Measurements from ENCODE around the gene DCUN1D2. TPM values are rescaled to one million over a fixed set of nuclear protein-coding genes. Genes with fewer than 3 reads are reported as not detected.

DCUN1D2 gene
- total RNA-seq, 4 donors from 2014 or later, result 23.9 to 29.1 (median 26.9) TPM

DNA sequence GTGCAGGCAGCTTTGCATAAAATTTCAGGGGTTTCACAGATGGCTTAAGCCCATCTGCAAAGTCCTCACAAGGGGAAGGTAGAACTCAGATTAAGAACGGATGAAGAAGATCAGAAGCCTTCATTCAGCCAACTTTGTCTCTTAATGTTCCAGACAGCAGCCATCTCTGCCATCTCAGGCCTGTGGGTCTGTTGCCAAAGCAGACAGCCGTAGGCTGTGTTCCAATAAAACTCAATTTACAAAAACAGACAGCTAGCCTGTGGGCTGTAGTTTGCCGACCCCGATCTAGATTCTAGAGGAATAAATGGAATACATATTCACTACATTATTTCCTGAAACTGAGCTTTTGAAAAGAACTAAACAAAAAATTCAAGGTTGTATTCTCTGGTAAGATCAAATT, 3.8 kb downstream of the DCUN1D2 start:
- no peaks in the 10 kb centered on the region for H3K27me3 ChIP-seq
- TF ChIP-seq CTCF (IDR thresholded peaks at IDR 0.05) (no peak), POLR2A (IDR thresholded peaks at IDR 0.05) (no peak)
- H3K9me3 ChIP-seq, result no peaks in the 10 kb centered on the region
- no peak overlapping the region for H3K27ac ChIP-seq
- H3K4me3 ChIP-seq, result no peak overlapping the region
- DNase-seq, result no peak
- peaks cover 0 to 5% (median 0%) of the 10 kb centered on the region in 3 donors for H3K36me3 ChIP-seq
- peaks cover 0 to 31% (median 5%) of the 10 kb centered on the region in 4 donors for H3K4me1 ChIP-seq

- TF ChIP-seq POLR2A (IDR thresholded peaks at IDR 0.05) (no peak), CTCF (IDR thresholded peaks at IDR 0.05) (no peak)
- DNase-seq, result no peak
- Histone ChIP-seq H3K9me3 (no peaks in the 10 kb centered on the region), H3K36me3 (peaks cover 0 to 5% (median 0%) of the 10 kb centered on the region in 3 donors), H3K27ac (no peak overlapping the region), H3K4me1 (peaks cover 0 to 28% (median 3%) of the 10 kb centered on the region in 4 donors), H3K27me3 (no peaks in the 10 kb centered on the region), H3K4me3 (no peak overlapping the region)
These were observed 5.0 kb downstream of the DCUN1D2 start for GRCh38 chr13:113485545-113485944.

DNA sequence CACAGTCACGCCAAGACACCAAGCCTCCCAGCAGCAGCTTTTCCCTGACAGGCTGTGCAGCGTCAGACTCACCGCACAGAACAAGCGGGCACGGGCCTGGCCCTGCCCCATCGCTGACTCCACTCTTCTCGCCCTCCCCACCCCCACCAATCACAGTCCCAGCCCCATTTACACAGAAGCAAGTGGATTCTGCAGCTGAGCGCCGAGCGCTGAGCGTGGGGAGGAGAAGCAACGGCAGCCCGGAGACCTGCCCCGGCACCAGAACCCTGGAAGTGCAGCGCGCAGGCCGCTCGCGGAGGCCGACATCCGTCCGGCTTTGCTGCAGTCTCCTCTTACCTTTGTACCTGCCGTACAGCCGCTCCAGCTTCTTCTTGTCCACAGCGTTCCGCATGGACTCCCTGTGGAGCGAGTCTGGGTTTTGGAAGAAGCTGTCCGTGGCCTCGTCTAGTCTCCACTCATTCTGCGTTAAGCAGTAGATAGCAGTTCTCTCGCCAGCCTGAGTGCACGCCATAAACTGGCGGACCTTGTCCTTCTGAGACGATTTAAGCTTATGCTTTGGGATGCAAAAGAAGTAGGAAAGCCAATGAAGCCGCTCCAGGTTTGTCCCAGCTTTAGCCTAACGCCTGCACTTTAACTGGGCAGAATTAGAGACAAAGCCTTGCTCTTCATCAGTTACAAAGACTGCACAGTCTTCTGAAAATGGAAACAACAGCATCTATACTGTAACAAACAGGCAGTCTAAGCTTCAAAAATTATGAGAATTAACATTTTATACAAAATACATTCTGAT, 6.8 kb downstream of the DCUN1D2 start:
- no peak for DNase-seq
- Histone ChIP-seq H3K27me3 (no peaks in the 10 kb centered on the region), H3K36me3 (peaks cover 0 to 17% (median 0%) of the 10 kb centered on the region in 3 donors), H3K4me3 (no peak overlapping the region), H3K9me3 (no peaks in the 10 kb centered on the region), H3K4me1 (peaks cover 0 to 16% (median 0%) of the 10 kb centered on the region in 4 donors), H3K27ac (no peak overlapping the region)
- TF ChIP-seq CTCF (IDR thresholded peaks at IDR 0.05), result no peak
- no peak for TF ChIP-seq POLR2A (IDR thresholded peaks at IDR 0.05)

- Histone ChIP-seq H3K4me1 (peaks cover 0 to 10% (median 0%) of the 10 kb centered on the region in 4 donors), H3K27me3 (no peaks in the 10 kb centered on the region)
- TF ChIP-seq CTCF (IDR thresholded peaks at IDR 0.05), result no peak
- no peak for TF ChIP-seq POLR2A (IDR thresholded peaks at IDR 0.05)
These were observed 7.4 kb downstream of the DCUN1D2 start for GRCh38 chr13:113483081-113483480.

DNA sequence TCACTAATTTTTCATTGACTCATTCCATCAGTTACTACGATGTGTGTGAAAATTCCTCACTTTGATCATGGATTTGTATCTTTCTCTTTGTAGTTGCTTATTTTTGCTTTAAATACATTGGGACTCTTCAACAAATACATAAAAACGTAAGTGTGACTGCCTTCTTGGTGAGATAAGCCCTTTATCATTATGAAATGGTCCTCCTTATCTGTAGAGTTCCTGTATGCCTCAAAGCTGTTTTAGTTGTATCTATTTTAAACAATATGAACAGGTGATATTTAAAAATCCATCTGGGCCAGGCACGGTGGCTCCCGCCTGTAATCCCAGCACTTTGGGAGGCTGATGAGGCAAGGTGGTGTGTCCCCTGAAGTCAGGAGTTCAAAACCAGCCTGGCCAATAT, 11.3 kb downstream of the DCUN1D2 start:
- peaks cover 0 to 8% (median 0%) of the 10 kb centered on the region in 4 donors for H3K4me1 ChIP-seq
- H3K27me3 ChIP-seq, result no peaks in the 10 kb centered on the region
- TF ChIP-seq CTCF (IDR thresholded peaks at IDR 0.05) (no peak), POLR2A (IDR thresholded peaks at IDR 0.05) (no peak)
- H3K36me3 ChIP-seq, result peaks cover 0 to 39% (median 0%) of the 10 kb centered on the region in 3 donors
- no peak overlapping the region for H3K4me3 ChIP-seq
- DNase-seq, result no peak
- no peak overlapping the region for H3K27ac ChIP-seq
- no peaks in the 10 kb centered on the region for H3K9me3 ChIP-seq

More at GRCh38 chr13:113483081-113483480, 7.4 kb downstream of the DCUN1D2 start:
- Histone ChIP-seq H3K9me3 (no peaks in the 10 kb centered on the region), H3K36me3 (peaks cover 0 to 20% (median 0%) of the 10 kb centered on the region in 3 donors), H3K27ac (no peak overlapping the region), H3K4me3 (no peak overlapping the region)
- DNase-seq, result no peak

Measured in Peyer's patch (tissue), 4 donors.